ENCODE measurements around the gene CELF2.

The CELF2 gene

GRCh38 chr10:11191190-11191589 lies 173.5 kb downstream of the CELF2 start:
- no peaks in the 10 kb centered on the region for H4K20me1 ChIP-seq (ENCODE audit: control insufficient read depth, insufficient read depth, low read depth, low read length)
- no peaks in the 10 kb centered on the region for H3K79me2 ChIP-seq (ENCODE audit: control insufficient read depth, low read length)
- H3K9me3 ChIP-seq (ENCODE audit: control insufficient read depth, insufficient read depth, low read length): 0 out of 2 replicates have a peak, but pooled peaks cover under 1% of the 10 kb centered on the region
- no peak overlapping the region for H3K4me3 ChIP-seq (ENCODE audit: low read length)
- no peak for TF ChIP-seq EZH2phosphoT487 (IDR thresholded peaks at IDR 0.05; ENCODE audit: borderline replicate concordance, low read length)
- TF ChIP-seq CTCF (IDR thresholded peaks at IDR 0.05; ENCODE audit: low read depth, low read length, poor library complexity, severe bottlenecking): no peak
- H3K9me2 ChIP-seq (replicated peaks; ENCODE audit: control insufficient read depth, low read length): no peaks in the 10 kb centered on the region
- H3F3A ChIP-seq (ENCODE audit: control insufficient read depth, insufficient read depth): no peaks in the 10 kb centered on the region
- H3K36me3 ChIP-seq (ENCODE audit: control insufficient read depth, low read length): no peaks in the 10 kb centered on the region
- no peak overlapping the region for H3K27ac ChIP-seq (ENCODE audit: low read depth, low read length)
- peaks cover under 1% of the 10 kb centered on the region; the same call in 1 of the 2 replicates for H3K4me1 ChIP-seq (ENCODE audit: control insufficient read depth, low read length)
- H3K27me3 ChIP-seq (ENCODE audit: control insufficient read depth, low read length): peaks cover 31% of the 10 kb centered on the region
- H3K4me2 ChIP-seq (ENCODE audit: low read length): no peak overlapping the region

GRCh38 chr10:11191678-11192077 lies 174.0 kb downstream of the CELF2 start:
- Histone ChIP-seq H3K9me3 (ENCODE audit: control insufficient read depth, insufficient read depth, low read length) (no peaks in the 10 kb centered on the region), H3K4me2 (ENCODE audit: low read length) (no peak overlapping the region), H3K9me2 (replicated peaks; ENCODE audit: control insufficient read depth, low read length) (no peaks in the 10 kb centered on the region), H3K4me1 (ENCODE audit: control insufficient read depth, low read length) (peaks cover 5% of the 10 kb centered on the region), H3K36me3 (ENCODE audit: control insufficient read depth, low read length) (no peaks in the 10 kb centered on the region), H3K27ac (ENCODE audit: low read depth, low read length) (no peak overlapping the region), H3K27me3 (ENCODE audit: control insufficient read depth, low read length) (peaks cover 31% of the 10 kb centered on the region), H3F3A (ENCODE audit: control insufficient read depth, insufficient read depth) (no peaks in the 10 kb centered on the region), H3K79me2 (ENCODE audit: control insufficient read depth, low read length) (no peaks in the 10 kb centered on the region), H4K20me1 (ENCODE audit: control insufficient read depth, insufficient read depth, low read depth, low read length) (no peaks in the 10 kb centered on the region), H3K4me3 (ENCODE audit: low read length) (no peak overlapping the region)
- TF ChIP-seq EZH2phosphoT487 (IDR thresholded peaks at IDR 0.05; ENCODE audit: borderline replicate concordance, low read length) (no peak), CTCF (IDR thresholded peaks at IDR 0.05; ENCODE audit: low read depth, low read length, poor library complexity, severe bottlenecking) (no peak)

- Histone ChIP-seq H3K36me3 (ENCODE audit: control insufficient read depth, low read length) (no peaks in the 10 kb centered on the region), H3K4me3 (ENCODE audit: low read length) (no peak overlapping the region), H4K20me1 (ENCODE audit: control insufficient read depth, insufficient read depth, low read depth, low read length) (no peaks in the 10 kb centered on the region), H3K9me2 (replicated peaks; ENCODE audit: control insufficient read depth, low read length) (no peaks in the 10 kb centered on the region), H3F3A (ENCODE audit: control insufficient read depth, insufficient read depth) (no peaks in the 10 kb centered on the region), H3K9me3 (ENCODE audit: control insufficient read depth, insufficient read depth, low read length) (no peaks in the 10 kb centered on the region), H3K27me3 (ENCODE audit: control insufficient read depth, low read length) (peaks cover 31% of the 10 kb centered on the region), H3K4me2 (ENCODE audit: low read length) (no peak overlapping the region), H3K79me2 (ENCODE audit: control insufficient read depth, low read length) (no peaks in the 10 kb centered on the region), H3K27ac (ENCODE audit: low read depth, low read length) (no peak overlapping the region), H3K4me1 (ENCODE audit: control insufficient read depth, low read length) (peaks cover 12% of the 10 kb centered on the region)
- TF ChIP-seq CTCF (IDR thresholded peaks at IDR 0.05; ENCODE audit: low read depth, low read length, poor library complexity, severe bottlenecking) (no peak), EZH2phosphoT487 (IDR thresholded peaks at IDR 0.05; ENCODE audit: borderline replicate concordance, low read length) (no peak)
Observed at GRCh38 chr10:11192304-11193000, 174.8 kb downstream of the CELF2 start.

All from DOHH2 (cell line).